ENCODE results near the gene DCLK3.

DNA sequence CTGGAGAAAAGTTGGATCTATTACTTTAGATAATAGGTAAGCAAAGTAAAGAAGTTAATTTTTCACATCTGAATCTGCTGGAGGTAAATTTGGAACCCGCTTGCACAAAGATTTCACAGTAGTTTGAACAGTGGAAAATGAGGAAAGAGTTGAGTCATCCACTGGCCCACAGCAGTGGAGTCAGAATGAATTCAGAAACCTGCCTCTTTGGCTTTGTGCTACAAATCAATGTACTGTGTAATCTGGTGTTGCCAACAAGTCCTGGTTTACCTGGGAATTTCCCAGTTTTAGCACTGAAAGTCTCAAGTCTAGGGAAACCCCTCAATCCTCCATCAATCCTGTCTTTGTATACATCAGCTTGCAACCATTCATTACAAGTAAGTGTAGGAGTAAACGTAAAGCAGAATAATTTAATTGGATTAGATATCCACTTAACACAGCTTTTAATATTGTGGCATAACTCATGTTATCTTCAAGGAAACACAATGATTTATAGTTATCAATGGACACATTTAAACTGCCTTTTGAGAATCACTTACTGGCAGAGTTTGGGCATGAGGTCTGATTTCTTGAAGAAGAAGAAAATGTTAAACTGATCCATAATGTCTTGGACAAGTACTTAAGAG, 100.6 kb downstream of the DCLK3 start:
- TF ChIP-seq, protein P1, sequence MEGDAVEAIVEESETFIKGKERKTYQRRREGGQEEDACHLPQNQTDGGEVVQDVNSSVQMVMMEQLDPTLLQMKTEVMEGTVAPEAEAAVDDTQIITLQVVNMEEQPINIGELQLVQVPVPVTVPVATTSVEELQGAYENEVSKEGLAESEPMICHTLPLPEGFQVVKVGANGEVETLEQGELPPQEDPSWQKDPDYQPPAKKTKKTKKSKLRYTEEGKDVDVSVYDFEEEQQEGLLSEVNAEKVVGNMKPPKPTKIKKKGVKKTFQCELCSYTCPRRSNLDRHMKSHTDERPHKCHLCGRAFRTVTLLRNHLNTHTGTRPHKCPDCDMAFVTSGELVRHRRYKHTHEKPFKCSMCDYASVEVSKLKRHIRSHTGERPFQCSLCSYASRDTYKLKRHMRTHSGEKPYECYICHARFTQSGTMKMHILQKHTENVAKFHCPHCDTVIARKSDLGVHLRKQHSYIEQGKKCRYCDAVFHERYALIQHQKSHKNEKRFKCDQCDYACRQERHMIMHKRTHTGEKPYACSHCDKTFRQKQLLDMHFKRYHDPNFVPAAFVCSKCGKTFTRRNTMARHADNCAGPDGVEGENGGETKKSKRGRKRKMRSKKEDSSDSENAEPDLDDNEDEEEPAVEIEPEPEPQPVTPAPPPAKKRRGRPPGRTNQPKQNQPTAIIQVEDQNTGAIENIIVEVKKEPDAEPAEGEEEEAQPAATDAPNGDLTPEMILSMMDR (optimal IDR thresholded peaks at IDR 0.05 in 1 of 3, IDR thresholded peaks at IDR 0.05 in 1 of 3, conservative IDR thresholded peaks at IDR 0.05 in 1 of 3; ENCODE audit: extremely low read depth in 1 of 3, insufficient read depth in 2 of 3, low read length in 3 of 3) = no peak
- TF ChIP-seq EZH2 (IDR thresholded peaks at IDR 0.05; ENCODE audit: low read length) = no peak

Data from keratinocyte (primary cell).